Neutrophil (primary cell): ENCODE results near the gene C1QC.

Source experiments
- H3K27ac ChIP-seq: fragments of 200-600 bp; sonication (generic); 2 replicates; pipeline ENCODE4 v1.5.1; 2016; ENCODE audit warnings: mild to moderate bottlenecking, moderate library complexity
- H3K27me3 ChIP-seq: fragments of 200-600 bp; sonication (generic); 2 replicates; pipeline ENCODE4 v1.6.0; 2016; ENCODE audit warnings: mild to moderate bottlenecking
- H3K36me3 ChIP-seq: fragments of 200-600 bp; sonication (generic); 2 replicates; pipeline ENCODE4 v1.5.1; 2017
- H3K4me1 ChIP-seq, 2 experiments: fragments of 200-600 bp in 1 of 2; sonication (generic) in 1 of 2; 1 replicate in 1 of 2; 2 replicates in 1 of 2; pipeline versions ENCODE4 v1.5.1 to v1.6.1; 2013 to 2016; ENCODE audit warnings: low read depth in 1 of 2, low read length in 1 of 2, mild to moderate bottlenecking in 1 of 2, moderate library complexity in 1 of 2; ENCODE audit not compliant: control insufficient read depth in 1 of 2, insufficient read depth in 1 of 2
- H3K4me3 ChIP-seq, 2 experiments: fragments of 200-600 bp in 1 of 2; sonication (generic) in 1 of 2; 1 replicate in 1 of 2; 2 replicates in 1 of 2; pipeline ENCODE4 v1.5.1; 2013 to 2016; ENCODE audit warnings: low read depth in 1 of 2, low read length in 1 of 2, mild to moderate bottlenecking in 1 of 2, moderate library complexity in 1 of 2
- H3K9me3 ChIP-seq: fragments of 200-600 bp; sonication (generic); 2 replicates; pipeline ENCODE4 v1.5.1; 2016
- TF ChIP-seq, protein P1 (sequence below): fragments of 200-600 bp; sonication (generic); IDR thresholded peaks from 2 replicates; pipeline ENCODE4 v1.5.1; 2016; ENCODE audit warnings: antibody characterized with exemption

C1QC gene

DNA sequence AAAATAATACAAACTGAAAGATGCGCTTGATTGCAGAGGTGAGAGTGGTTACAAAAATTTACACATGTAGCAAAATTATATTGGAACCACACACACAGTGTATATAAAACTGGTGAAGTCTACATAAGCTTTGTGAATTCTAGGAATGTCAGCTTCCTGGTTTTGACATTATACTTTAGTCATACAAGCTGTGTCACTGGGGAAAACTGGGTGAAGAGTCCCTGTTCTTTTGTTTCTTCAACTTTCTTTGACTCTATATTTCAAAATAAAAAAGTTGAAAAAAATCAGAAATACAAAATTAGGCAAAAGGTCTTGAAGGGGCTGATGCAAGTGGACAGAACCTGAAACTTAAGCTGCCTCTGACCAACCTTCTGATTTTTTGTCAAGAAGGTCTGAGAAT lies 3.0 kb downstream of the C1QC start:
- Histone ChIP-seq H3K4me3 (no peak overlapping the region), H3K9me3 (no peaks in the 10 kb centered on the region), H3K4me1 (no peaks in the 10 kb centered on the region), H3K27ac (no peak overlapping the region), H3K36me3 (no peaks in the 10 kb centered on the region), H3K27me3 (peaks cover 7% of the 10 kb centered on the region)
- TF ChIP-seq, protein P1, sequence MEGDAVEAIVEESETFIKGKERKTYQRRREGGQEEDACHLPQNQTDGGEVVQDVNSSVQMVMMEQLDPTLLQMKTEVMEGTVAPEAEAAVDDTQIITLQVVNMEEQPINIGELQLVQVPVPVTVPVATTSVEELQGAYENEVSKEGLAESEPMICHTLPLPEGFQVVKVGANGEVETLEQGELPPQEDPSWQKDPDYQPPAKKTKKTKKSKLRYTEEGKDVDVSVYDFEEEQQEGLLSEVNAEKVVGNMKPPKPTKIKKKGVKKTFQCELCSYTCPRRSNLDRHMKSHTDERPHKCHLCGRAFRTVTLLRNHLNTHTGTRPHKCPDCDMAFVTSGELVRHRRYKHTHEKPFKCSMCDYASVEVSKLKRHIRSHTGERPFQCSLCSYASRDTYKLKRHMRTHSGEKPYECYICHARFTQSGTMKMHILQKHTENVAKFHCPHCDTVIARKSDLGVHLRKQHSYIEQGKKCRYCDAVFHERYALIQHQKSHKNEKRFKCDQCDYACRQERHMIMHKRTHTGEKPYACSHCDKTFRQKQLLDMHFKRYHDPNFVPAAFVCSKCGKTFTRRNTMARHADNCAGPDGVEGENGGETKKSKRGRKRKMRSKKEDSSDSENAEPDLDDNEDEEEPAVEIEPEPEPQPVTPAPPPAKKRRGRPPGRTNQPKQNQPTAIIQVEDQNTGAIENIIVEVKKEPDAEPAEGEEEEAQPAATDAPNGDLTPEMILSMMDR = no peak

GRCh38 chr1:22650089-22650693 lies 6.8 kb downstream of the C1QC start:
- TF ChIP-seq, protein P1 = no peak
- H3K9me3 ChIP-seq = no peaks in the 10 kb centered on the region

GRCh38 chr1:22651941-22652856 lies 8.8 kb downstream of the C1QC start:
- H3K27ac ChIP-seq = no peak overlapping the region
- no peak overlapping the region for H3K4me3 ChIP-seq
- no peaks in the 10 kb centered on the region for H3K27me3 ChIP-seq
- no peaks in the 10 kb centered on the region for H3K36me3 ChIP-seq
- no peaks in the 10 kb centered on the region for H3K4me1 ChIP-seq
- H3K9me3 ChIP-seq = no peaks in the 10 kb centered on the region
- TF ChIP-seq, protein P1 = no peak

More at GRCh38 chr1:22650089-22650693, 6.8 kb downstream of the C1QC start:
- H3K27ac ChIP-seq = no peak overlapping the region
- no peaks in the 10 kb centered on the region for H3K36me3 ChIP-seq
- H3K4me1 ChIP-seq = no peaks in the 10 kb centered on the region
- H3K4me3 ChIP-seq = no peak overlapping the region
- H3K27me3 ChIP-seq = no peaks in the 10 kb centered on the region

GRCh38 chr1:22652881-22653316 lies 9.5 kb downstream of the C1QC start, which contains the start of gene C1QB:
C1QB (plus strand) TSS chr1:22653236; CDS start chr1:22659463, 6,227 bp downstream.
- Histone ChIP-seq H3K4me3 (no peak within 1 kb of the TSS), H3K27ac (no peak within 1 kb of the TSS), H3K4me1 (no peaks in the 10 kb centered on the region), H3K36me3 (no peaks in the 10 kb centered on the region), H3K9me3 (no peaks in the 10 kb centered on the region), H3K27me3 (no peaks in the 10 kb centered on the region)
- TF ChIP-seq, protein P1 = no peak

DNA sequence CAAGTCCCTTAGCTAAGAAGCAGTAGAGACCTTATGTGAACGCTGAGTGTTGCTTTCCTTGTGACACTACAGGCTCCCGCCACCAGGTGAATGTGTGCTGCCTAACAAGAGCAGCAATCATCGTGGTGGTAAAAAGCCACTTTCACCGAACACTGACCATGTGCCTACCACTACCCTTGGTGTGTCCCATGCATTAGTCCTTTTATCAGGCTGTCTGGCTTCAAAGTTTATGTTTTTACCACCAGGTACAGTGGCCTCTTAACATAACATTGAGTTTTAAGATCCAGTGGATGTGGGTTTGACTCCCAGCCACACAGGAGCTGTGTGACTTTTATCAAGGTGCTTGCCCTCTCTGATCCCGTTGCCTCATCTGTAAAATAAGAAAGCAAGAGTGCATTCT lies 11.3 kb downstream of the C1QC start:
- H3K27ac ChIP-seq = no peak overlapping the region
- no peak overlapping the region for H3K4me3 ChIP-seq
- no peaks in the 10 kb centered on the region for H3K4me1 ChIP-seq
- H3K27me3 ChIP-seq = no peaks in the 10 kb centered on the region
- TF ChIP-seq, protein P1 = no peak
- no peaks in the 10 kb centered on the region for H3K36me3 ChIP-seq
- H3K9me3 ChIP-seq = no peaks in the 10 kb centered on the region
